Smooth muscle cell (in vitro differentiated cells): ENCODE results near the gene DUXA. TPM values are rescaled to one million over a fixed set of nuclear protein-coding genes. Genes with fewer than 3 reads are reported as not detected.
"Not testable (repeated sequence)": the region's sequence is repeated elsewhere in the genome, so short reads cannot be mapped to it uniquely, and the experiment has no call there.

Source experiments
- DNase-seq: peaks from one replicate; lab custom pipeline; 2025; ENCODE audit not compliant: unreplicated experiment; lab: John Stamatoyannopoulos, UW
- H2AFZ ChIP-seq: fragments of 200-600 bp; sonication (generic); 2 replicates; pipeline ENCODE4 v1.6.0; 2016; ENCODE audit warnings: antibody characterized with exemption, low read depth, mild to moderate bottlenecking
- H3F3A ChIP-seq: fragments of 200-600 bp; sonication (generic); 2 replicates; pipeline ENCODE4 v1.6.0; 2017; ENCODE audit warnings: antibody characterized with exemption, low read depth
- H3K27ac ChIP-seq: fragments of 200-600 bp; sonication (generic); 2 replicates; pipeline ENCODE4 v1.5.1; 2016; ENCODE audit warnings: low read depth, mild to moderate bottlenecking
- H3K27me3 ChIP-seq: fragments of 200-600 bp; sonication (generic); 2 replicates; pipeline ENCODE4 v1.6.1; 2016; ENCODE audit warnings: low read depth, mild to moderate bottlenecking
- H3K36me3 ChIP-seq: fragments of 200-600 bp; sonication (generic); 2 replicates; pipeline ENCODE4 v1.5.1; 2016; ENCODE audit warnings: low read depth
- H3K4me1 ChIP-seq: fragments of 200-600 bp; sonication (generic); 2 replicates; pipeline ENCODE4 v1.5.1; 2016; ENCODE audit warnings: low read depth
- H3K4me2 ChIP-seq: fragments of 200-600 bp; sonication (generic); 2 replicates; pipeline ENCODE4 v1.6.0; 2016; ENCODE audit warnings: mild to moderate bottlenecking
- H3K4me3 ChIP-seq: fragments of 200-600 bp; sonication (generic); 2 replicates; pipeline ENCODE4 v1.5.1; 2016; ENCODE audit warnings: mild to moderate bottlenecking
- H3K79me2 ChIP-seq: fragments of 200-600 bp; sonication (generic); 2 replicates; pipeline ENCODE4 v1.6.0; 2016; ENCODE audit warnings: low read depth, mild to moderate bottlenecking
- H3K9ac ChIP-seq: fragments of 200-600 bp; sonication (generic); 2 replicates; pipeline ENCODE4 v1.6.0; 2016; ENCODE audit warnings: low read depth
- H3K9me3 ChIP-seq: fragments of 200-600 bp; sonication (generic); replicated peaks from 2 replicates; pipeline ENCODE4 v1.5.1; 2016; ENCODE audit warnings: low read depth
- H4K20me1 ChIP-seq: fragments of 200-600 bp; sonication (generic); 2 replicates; pipeline ENCODE4 v1.6.0; 2016; ENCODE audit warnings: low read depth
- CTCF ChIP-seq: fragments of 200-600 bp; sonication (generic); IDR thresholded peaks from 2 replicates; pipeline ENCODE4 v1.5.1; 2017; ENCODE audit warnings: borderline replicate concordance, mild to moderate bottlenecking, antibody characterized with exemption; ENCODE audit not compliant: insufficient read depth, poor library complexity, severe bottlenecking
- WGBS: methylation state at CpG from one replicate; pipeline ENCODE4 v1.1.7; 2016; ENCODE audit warnings: low lambda C conversion rate; 5-methylcytosine and 5-hydroxymethylcytosine counted together
- polyA plus RNA-seq: library from polyadenylated mRNA; unstranded; fragments of >200 nt; fragmentation: Nextera tagmentation; extraction: Ambion mirVana; gene quantifications from 2 replicates; pipeline ENCODE4 v1.2.1, GENCODE V29; 2016
- total RNA-seq: library from RNA; depleted of rRNA; stranded (reverse); fragments of >200 nt; gene quantifications from 2 replicates; pipeline ENCODE4 v1.2.3, GENCODE V29; 2014

DUXA gene
- total and polyA plus RNA-seq, 2 experiments from 2014 or later = not detected

- DNase-seq = no peak
- Histone ChIP-seq H3K4me1 (no peaks in the 10 kb centered on the region), H4K20me1 (no peaks in the 10 kb centered on the region), H3K9me3 (peaks cover 13% of the 10 kb centered on the region), H2AFZ (no peak overlapping the region), H3K27me3 (no peaks in the 10 kb centered on the region), H3K4me2 (no peak overlapping the region), H3K27ac (no peak overlapping the region), H3K79me2 (no peaks in the 10 kb centered on the region), H3K4me3 (no peak overlapping the region), H3F3A (no peaks in the 10 kb centered on the region), H3K9ac (no peak overlapping the region), H3K36me3 (no peaks in the 10 kb centered on the region)
- WGBS = 82% methylated on average over 5 of the region's 5 CpGs
- TF ChIP-seq CTCF = no peak
These were observed 14.4 kb downstream of the DUXA start for GRCh38 chr19:57152921-57153320.

GRCh38 chr19:57141699-57142098 is 25.6 kb downstream of the DUXA start:
- no peak for TF ChIP-seq CTCF
- no peak overlapping the region for H2AFZ ChIP-seq
- no peak overlapping the region for H3K4me3 ChIP-seq
- DNase-seq = no peak
- no peak overlapping the region for H3K4me2 ChIP-seq
- no peak overlapping the region for H3K9ac ChIP-seq
- no peaks in the 10 kb centered on the region for H3K27me3 ChIP-seq
- H3F3A ChIP-seq = no peaks in the 10 kb centered on the region
- H3K79me2 ChIP-seq = no peaks in the 10 kb centered on the region
- WGBS = 86% methylated on average over 4 of the region's 4 CpGs
- no peaks in the 10 kb centered on the region for H3K36me3 ChIP-seq
- H3K9me3 ChIP-seq = peaks cover 10% of the 10 kb centered on the region
- H4K20me1 ChIP-seq = no peaks in the 10 kb centered on the region
- H3K27ac ChIP-seq = no peak overlapping the region
- no peaks in the 10 kb centered on the region for H3K4me1 ChIP-seq

- 77% methylated on average over 6 of the region's 6 CpGs for WGBS
- no peak for TF ChIP-seq CTCF
- no peak overlapping the region for H3K4me3 ChIP-seq
- H3K36me3 ChIP-seq = no peaks in the 10 kb centered on the region
- no peak overlapping the region for H3K4me2 ChIP-seq
- H3K27me3 ChIP-seq = no peaks in the 10 kb centered on the region
- no peaks in the 10 kb centered on the region for H4K20me1 ChIP-seq
- H2AFZ ChIP-seq = no peak overlapping the region
- no peaks in the 10 kb centered on the region for H3F3A ChIP-seq
- H3K79me2 ChIP-seq = no peaks in the 10 kb centered on the region
- DNase-seq = no peak
- H3K27ac ChIP-seq = no peak overlapping the region
- H3K4me1 ChIP-seq = no peaks in the 10 kb centered on the region
- H3K9ac ChIP-seq = no peak overlapping the region
- peaks cover 6% of the 10 kb centered on the region for H3K9me3 ChIP-seq
These were observed 31.5 kb downstream of the DUXA start for GRCh38 chr19:57135797-57136196.

- H3K27ac ChIP-seq, H4K20me1 ChIP-seq, H3K9ac ChIP-seq, H3K79me2 ChIP-seq, H3K27me3 ChIP-seq, H3F3A ChIP-seq, H3K4me3 ChIP-seq, H2AFZ ChIP-seq, H3K9me3 ChIP-seq, H3K4me1 ChIP-seq, H3K36me3 ChIP-seq, H3K4me2 ChIP-seq, DNase-seq: not testable (repeated sequence)
- 93% methylated on average over 3 of the region's 3 CpGs for WGBS
These were observed 39.9 kb downstream of the DUXA start for GRCh38 chr19:57127403-57127802.
